ENCODE results near the gene CCDC178. TPM values are rescaled to one million over a fixed set of nuclear protein-coding genes. Genes with fewer than 3 reads are reported as not detected.
"Not testable (repeated sequence)": the region's sequence is repeated elsewhere in the genome, so short reads cannot be mapped to it uniquely, and the experiment has no call there.

Gene CCDC178
- total RNA-seq, 2 experiments from 2014 or later = not detected

- Mint-ChIP-seq H3K4me3 (no peak overlapping the region), H3K27me3 (no peaks in the 10 kb centered on the region), H3K27ac (no peak overlapping the region), H3K9me3 (no peaks in the 10 kb centered on the region), H3K36me3 (no peaks in the 10 kb centered on the region), H3K4me1 (ENCODE audit: low read depth) (no peaks in the 10 kb centered on the region)
- DNase-seq = no peak
- intact Hi-C loops (cut with micrococcal nuclease) = no loop called here
- ChIA-PET POLR2A (no interaction called here), CTCF (no interaction called here)
Observed at GRCh38 chr18:33184175-33184574, 256.3 kb downstream of the CCDC178 start.

- H3K9me3 Mint-ChIP-seq = no peaks in the 10 kb centered on the region
- no peaks in the 10 kb centered on the region for H3K4me1 Mint-ChIP-seq (ENCODE audit: low read depth)
- H3K27me3 Mint-ChIP-seq = no peaks in the 10 kb centered on the region
- no peak overlapping the region for H3K4me3 Mint-ChIP-seq
- intact Hi-C loops (cut with micrococcal nuclease) = no loop called here
- POLR2A ChIA-PET = no interaction called here
- DNase-seq = no peak
- H3K27ac Mint-ChIP-seq = no peak overlapping the region
- no peaks in the 10 kb centered on the region for H3K36me3 Mint-ChIP-seq
- CTCF ChIA-PET = no interaction called here
Observed at GRCh38 chr18:33183136-33183535, 257.4 kb downstream of the CCDC178 start.

GRCh38 chr18:33181016-33181415 lies 259.5 kb downstream of the CCDC178 start:
- no peaks in the 10 kb centered on the region for H3K9me3 Mint-ChIP-seq
- H3K4me3 Mint-ChIP-seq = no peak overlapping the region
- intact Hi-C loops (cut with micrococcal nuclease) = no loop called here
- no peaks in the 10 kb centered on the region for H3K27me3 Mint-ChIP-seq
- ChIA-PET POLR2A (no interaction called here), CTCF (no interaction called here)
- no peaks in the 10 kb centered on the region for H3K4me1 Mint-ChIP-seq (ENCODE audit: low read depth)
- H3K36me3 Mint-ChIP-seq = no peaks in the 10 kb centered on the region
- DNase-seq = no peak
- no peak overlapping the region for H3K27ac Mint-ChIP-seq

- intact Hi-C loops (cut with micrococcal nuclease) = no loop called here
- Mint-ChIP-seq H3K27ac (no peak overlapping the region), H3K36me3 (no peaks in the 10 kb centered on the region), H3K9me3 (no peaks in the 10 kb centered on the region), H3K4me3 (no peak overlapping the region), H3K4me1 (ENCODE audit: low read depth) (no peaks in the 10 kb centered on the region), H3K27me3 (no peaks in the 10 kb centered on the region)
- ChIA-PET POLR2A (no interaction called here), CTCF (no interaction called here)
- DNase-seq = no peak
Observed at GRCh38 chr18:33169218-33169617, 271.3 kb downstream of the CCDC178 start.

- H3K9me3 Mint-ChIP-seq; H3K27ac Mint-ChIP-seq; POLR2A ChIA-PET; H3K4me3 Mint-ChIP-seq; DNase-seq; H3K4me1 Mint-ChIP-seq (ENCODE audit: low read depth); H3K36me3 Mint-ChIP-seq; CTCF ChIA-PET; intact Hi-C loops (cut with micrococcal nuclease); H3K27me3 Mint-ChIP-seq: not testable (repeated sequence)
Observed at GRCh38 chr18:33164121-33164520, 276.4 kb downstream of the CCDC178 start.

GRCh38 chr18:33161131-33161530 lies 279.4 kb downstream of the CCDC178 start:
- no peak overlapping the region for H3K4me3 Mint-ChIP-seq
- no peak for DNase-seq
- no peaks in the 10 kb centered on the region for H3K27me3 Mint-ChIP-seq
- intact Hi-C loops (cut with micrococcal nuclease) = no loop called here
- no peak overlapping the region for H3K27ac Mint-ChIP-seq
- POLR2A ChIA-PET = no interaction called here
- no peaks in the 10 kb centered on the region for H3K36me3 Mint-ChIP-seq
- peaks cover 4% of the 10 kb centered on the region for H3K9me3 Mint-ChIP-seq
- CTCF ChIA-PET = no interaction called here
- no peaks in the 10 kb centered on the region for H3K4me1 Mint-ChIP-seq (ENCODE audit: low read depth)

DNA sequence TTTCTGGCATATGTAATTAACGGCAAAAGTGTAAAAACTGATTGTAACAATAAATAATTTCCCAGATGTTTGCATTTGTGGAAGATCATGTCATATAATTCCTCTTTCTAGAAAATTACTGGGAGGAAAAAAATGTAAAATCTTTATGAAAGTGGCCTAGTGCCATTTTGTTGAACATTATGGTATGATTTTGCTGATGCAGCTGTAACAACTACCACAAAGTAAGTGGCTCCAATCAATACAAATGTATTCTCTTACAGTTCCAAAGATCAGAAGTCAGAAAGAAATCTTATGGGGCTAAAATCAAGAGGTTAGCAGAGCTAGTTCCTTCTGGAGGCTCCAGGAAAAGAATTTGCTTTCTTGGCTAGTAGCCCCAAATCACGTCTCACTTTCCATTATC lies 281.4 kb downstream of the CCDC178 start:
- ChIA-PET CTCF (no interaction called here), POLR2A (no interaction called here)
- Mint-ChIP-seq H3K27ac (no peak overlapping the region), H3K4me3 (no peak overlapping the region), H3K9me3 (peaks cover 6% of the 10 kb centered on the region), H3K36me3 (no peaks in the 10 kb centered on the region), H3K4me1 (ENCODE audit: low read depth) (no peaks in the 10 kb centered on the region), H3K27me3 (no peaks in the 10 kb centered on the region)
- intact Hi-C loops (cut with micrococcal nuclease) = no loop called here
- DNase-seq = no peak

DNA sequence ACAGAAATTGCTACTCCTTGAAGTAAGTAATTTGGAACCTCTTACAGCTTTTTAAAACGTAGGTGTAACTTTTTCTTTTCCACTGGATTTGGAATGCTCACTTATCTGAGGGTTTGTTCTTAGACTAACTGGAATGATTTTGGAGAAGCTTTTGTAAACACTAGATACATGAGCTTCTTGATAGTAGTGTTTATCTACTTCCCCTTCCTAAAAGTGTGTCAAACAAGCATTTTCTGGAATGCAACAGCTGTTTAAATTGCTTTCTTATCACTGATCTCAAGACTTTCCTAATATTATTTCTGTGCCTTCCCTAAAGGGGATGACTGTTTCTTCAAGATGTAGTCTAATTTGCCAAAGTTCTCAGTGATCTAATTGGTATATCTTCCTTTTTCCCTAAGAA lies 282.6 kb downstream of the CCDC178 start:
- no peak overlapping the region for H3K4me3 Mint-ChIP-seq

GRCh38 chr18:33156906-33157470 lies 283.5 kb downstream of the CCDC178 start:
- Mint-ChIP-seq H3K27me3 (no peaks in the 10 kb centered on the region), H3K4me1 (ENCODE audit: low read depth) (no peaks in the 10 kb centered on the region), H3K36me3 (no peaks in the 10 kb centered on the region), H3K9me3 (peaks cover 2% of the 10 kb centered on the region), H3K4me3 (no peak overlapping the region), H3K27ac (no peak overlapping the region)
- POLR2A ChIA-PET = no interaction called here
- intact Hi-C loops (cut with micrococcal nuclease) = no loop called here
- CTCF ChIA-PET = no interaction called here
- no peak for DNase-seq

More for the DNA sequence above, 282.6 kb downstream of the CCDC178 start:
- peaks cover 5% of the 10 kb centered on the region for H3K9me3 Mint-ChIP-seq
- ChIA-PET CTCF (no interaction called here), POLR2A (no interaction called here)
- no peak overlapping the region for H3K27ac Mint-ChIP-seq
- no peaks in the 10 kb centered on the region for H3K4me1 Mint-ChIP-seq (ENCODE audit: low read depth)
- DNase-seq = no peak
- no peaks in the 10 kb centered on the region for H3K36me3 Mint-ChIP-seq
- intact Hi-C loops (cut with micrococcal nuclease) = no loop called here
- H3K27me3 Mint-ChIP-seq = no peaks in the 10 kb centered on the region

GRCh38 chr18:33154049-33154448 lies 286.5 kb downstream of the CCDC178 start:
- Mint-ChIP-seq H3K4me3 (no peak overlapping the region), H3K4me1 (ENCODE audit: low read depth) (no peaks in the 10 kb centered on the region), H3K27me3 (no peaks in the 10 kb centered on the region), H3K36me3 (no peaks in the 10 kb centered on the region), H3K27ac (no peak overlapping the region), H3K9me3 (peaks cover 12% of the 10 kb centered on the region)
- ChIA-PET POLR2A (no interaction called here), CTCF (no interaction called here)
- intact Hi-C loops (cut with micrococcal nuclease) = no loop called here
- DNase-seq = no peak

DNA sequence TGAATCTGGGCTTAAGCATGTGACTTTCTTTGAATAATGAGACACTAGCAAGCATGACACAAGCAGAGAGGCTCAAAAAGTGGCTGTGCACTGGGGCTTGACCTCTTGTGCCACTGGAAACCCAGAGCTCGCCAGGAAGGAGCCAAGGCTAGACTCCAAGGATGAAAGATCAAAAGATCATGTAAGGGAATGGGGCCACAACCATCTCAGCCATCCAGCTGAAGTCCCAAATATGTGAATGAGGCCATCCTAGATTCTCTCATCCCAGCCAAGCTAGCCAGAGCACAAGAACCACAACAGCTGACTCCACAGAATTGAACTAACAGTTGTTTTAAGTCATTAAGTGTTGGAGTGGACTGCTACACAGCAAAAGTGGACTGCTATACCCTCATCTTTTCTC lies 288.1 kb downstream of the CCDC178 start:
- H3K4me3 Mint-ChIP-seq = no peak overlapping the region
- no peaks in the 10 kb centered on the region for H3K36me3 Mint-ChIP-seq
- intact Hi-C loops (cut with micrococcal nuclease) = no loop called here
- DNase-seq = no peak
- H3K27me3 Mint-ChIP-seq = no peaks in the 10 kb centered on the region
- H3K27ac Mint-ChIP-seq = no peak overlapping the region
- no peaks in the 10 kb centered on the region for H3K4me1 Mint-ChIP-seq (ENCODE audit: low read depth)
- POLR2A ChIA-PET = no interaction called here
- CTCF ChIA-PET = no interaction called here
- H3K9me3 Mint-ChIP-seq = peaks cover 12% of the 10 kb centered on the region

GRCh38 chr18:33147811-33148210 lies 292.7 kb downstream of the CCDC178 start:
- H3K27me3 Mint-ChIP-seq; intact Hi-C loops (cut with micrococcal nuclease); H3K4me1 Mint-ChIP-seq (ENCODE audit: low read depth); H3K4me3 Mint-ChIP-seq; DNase-seq; H3K36me3 Mint-ChIP-seq; POLR2A ChIA-PET; CTCF ChIA-PET; H3K27ac Mint-ChIP-seq: not testable (repeated sequence)
- peaks cover 19% of the 10 kb centered on the region for H3K9me3 Mint-ChIP-seq

DNA sequence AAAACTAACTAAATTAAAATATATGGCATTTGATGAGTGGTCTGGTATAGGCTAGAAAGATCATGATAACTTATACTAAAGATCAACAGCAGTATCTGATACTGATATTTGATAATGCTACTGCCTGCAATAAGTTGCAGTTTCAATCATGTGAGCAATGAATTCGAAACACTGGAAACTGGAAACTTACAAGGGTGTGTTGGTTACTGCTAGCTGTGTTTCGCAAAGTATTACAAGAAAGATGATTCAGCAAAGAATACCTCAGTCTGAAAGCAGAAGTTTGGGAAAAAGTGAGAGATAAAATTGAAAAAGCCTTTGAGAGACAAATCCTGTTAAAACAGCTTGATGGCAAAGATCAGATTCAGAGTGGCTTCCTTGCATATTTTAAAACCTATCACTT lies 294.5 kb downstream of the CCDC178 start:
- DNase-seq = no peak
- ChIA-PET CTCF (no interaction called here), POLR2A (no interaction called here)
- H3K27ac Mint-ChIP-seq = no peak overlapping the region
- intact Hi-C loops (cut with micrococcal nuclease) = no loop called here
- no peaks in the 10 kb centered on the region for H3K27me3 Mint-ChIP-seq
- peaks cover 27% of the 10 kb centered on the region for H3K9me3 Mint-ChIP-seq
- H3K4me1 Mint-ChIP-seq (ENCODE audit: low read depth) = no peaks in the 10 kb centered on the region
- H3K36me3 Mint-ChIP-seq = no peaks in the 10 kb centered on the region
- no peak overlapping the region for H3K4me3 Mint-ChIP-seq
